ENCODE measurements around the gene DGLUCY.

The DGLUCY gene

GRCh38 chr14:91267965-91268437 is 154.1 kb downstream of the DGLUCY start:
- TF ChIP-seq ZNF274 (IDR thresholded peaks at IDR 0.05; ENCODE audit: low read depth, low read length) (no peak), SUZ12 (IDR thresholded peaks at IDR 0.05; ENCODE audit: extremely low read depth, insufficient read depth, insufficient read length) (no peak), YY1 (IDR thresholded peaks at IDR 0.05; ENCODE audit: insufficient read depth, insufficient read length) (no peak)
- Histone ChIP-seq H3K27me3 (ENCODE audit: insufficient read depth, insufficient read length) (peaks cover 31% of the 10 kb centered on the region), H3K36me3 (ENCODE audit: insufficient read depth, insufficient read length, low read length) (peaks cover 9% of the 10 kb centered on the region)

DNA sequence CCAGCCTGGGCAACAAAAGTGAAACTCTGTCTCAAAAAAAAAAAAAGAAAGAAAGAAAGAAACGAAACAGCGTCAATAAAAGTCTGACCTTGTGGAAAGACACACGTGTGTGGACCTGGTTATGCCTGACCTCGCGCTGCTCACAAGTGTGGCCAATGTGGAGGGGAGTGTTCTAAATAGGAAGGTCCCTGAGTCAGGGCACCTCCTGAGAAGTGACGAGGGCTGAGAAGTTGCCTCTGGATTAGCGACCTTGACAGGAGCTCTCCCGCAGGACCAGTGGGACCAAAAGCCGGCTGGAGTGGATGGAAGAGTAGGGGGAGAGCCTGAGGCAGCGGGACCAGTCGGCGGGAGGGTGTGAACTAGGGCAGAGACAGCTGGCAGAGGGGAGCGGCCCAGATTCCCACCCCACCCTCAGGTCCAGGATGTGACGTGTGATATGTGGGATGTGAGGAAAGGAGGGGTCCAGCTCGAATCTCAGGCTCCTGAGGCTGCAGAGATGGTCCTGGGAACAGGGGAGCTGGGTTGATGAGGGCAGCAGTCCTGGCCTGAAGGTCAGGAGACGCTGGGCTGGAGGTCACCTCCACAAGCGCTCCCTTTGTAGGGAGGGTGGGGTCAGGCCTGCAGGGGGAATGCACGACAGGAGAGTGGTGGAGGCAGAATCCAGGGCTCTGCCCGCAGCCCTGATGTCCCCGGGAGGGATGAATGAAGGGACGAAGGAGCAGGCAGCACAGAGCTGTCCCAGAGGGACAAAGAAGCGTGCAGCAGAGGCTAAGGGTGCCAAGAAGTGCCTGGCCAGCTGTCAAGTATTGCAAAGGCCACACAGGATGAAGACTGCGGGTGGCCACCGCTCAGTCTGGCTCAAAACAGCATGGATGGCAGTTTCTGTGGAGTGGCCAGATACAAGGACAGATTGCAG is 155.5 kb downstream of the DGLUCY start:
- Histone ChIP-seq H3K4me3 (ENCODE audit: insufficient read length, low read depth) (no peak overlapping the region), H3K36me3 (ENCODE audit: insufficient read depth, insufficient read length, low read length) (peaks cover 14% of the 10 kb centered on the region), H3K9me3 (ENCODE audit: insufficient read depth, low read length) (no peaks in the 10 kb centered on the region), H3K27me3 (ENCODE audit: insufficient read depth, insufficient read length) (peaks cover 17% of the 10 kb centered on the region), H3K4me1 (ENCODE audit: insufficient read depth, insufficient read length) (no peaks in the 10 kb centered on the region), H3K9ac (ENCODE audit: insufficient read length, low read depth) (no peak overlapping the region)
- no peak for DNase-seq (ENCODE audit: low read depth, low spot score)
- no peak for TF ChIP-seq ZNF274 (IDR thresholded peaks at IDR 0.05; ENCODE audit: low read depth, low read length)
- TF ChIP-seq SUZ12 (IDR thresholded peaks at IDR 0.05; ENCODE audit: extremely low read depth, insufficient read depth, insufficient read length), result no peak
- TF ChIP-seq YY1 (IDR thresholded peaks at IDR 0.05; ENCODE audit: insufficient read depth, insufficient read length), result no peak

More at GRCh38 chr14:91267965-91268437, 154.1 kb downstream of the DGLUCY start:
- no peak for DNase-seq (ENCODE audit: low read depth, low spot score)
- no peaks in the 10 kb centered on the region for H3K9me3 ChIP-seq (ENCODE audit: insufficient read depth, low read length)
- H3K9ac ChIP-seq (ENCODE audit: insufficient read length, low read depth), result no peak overlapping the region
- no peak overlapping the region for H3K4me3 ChIP-seq (ENCODE audit: insufficient read length, low read depth)
- H3K4me1 ChIP-seq (ENCODE audit: insufficient read depth, insufficient read length), result peaks cover 2% of the 10 kb centered on the region

DNA sequence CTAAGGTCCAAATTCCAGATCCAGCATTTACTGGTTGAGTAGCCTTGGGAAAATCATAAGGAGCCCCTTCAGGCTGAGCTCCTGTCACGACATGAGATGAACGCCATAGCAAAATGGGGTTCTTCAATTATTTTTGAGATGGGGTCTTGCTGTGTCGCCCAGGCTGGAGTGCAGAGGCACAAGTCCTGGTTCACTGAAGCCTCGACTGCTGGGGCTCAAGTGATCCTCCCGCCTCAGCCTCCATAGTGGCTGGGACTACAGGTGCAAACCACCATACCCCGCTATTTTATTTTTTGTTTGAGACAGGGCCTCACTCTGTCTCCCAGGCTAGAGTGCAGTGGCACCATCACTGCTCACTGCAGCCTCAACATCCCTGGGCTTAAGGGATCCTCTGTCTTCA is 156.3 kb downstream of the DGLUCY start:
- no peak for DNase-seq (ENCODE audit: low read depth, low spot score)
- peaks cover 21% of the 10 kb centered on the region for H3K36me3 ChIP-seq (ENCODE audit: insufficient read depth, insufficient read length, low read length)
- TF ChIP-seq ZNF274 (IDR thresholded peaks at IDR 0.05; ENCODE audit: low read depth, low read length) (no peak), SUZ12 (IDR thresholded peaks at IDR 0.05; ENCODE audit: extremely low read depth, insufficient read depth, insufficient read length) (no peak), YY1 (IDR thresholded peaks at IDR 0.05; ENCODE audit: insufficient read depth, insufficient read length) (no peak)
- H3K4me3 ChIP-seq (ENCODE audit: insufficient read length, low read depth), result no peak overlapping the region
- H3K4me1 ChIP-seq (ENCODE audit: insufficient read depth, insufficient read length), result no peaks in the 10 kb centered on the region
- peaks cover 9% of the 10 kb centered on the region for H3K27me3 ChIP-seq (ENCODE audit: insufficient read depth, insufficient read length)
- no peaks in the 10 kb centered on the region for H3K9me3 ChIP-seq (ENCODE audit: insufficient read depth, low read length)
- H3K9ac ChIP-seq (ENCODE audit: insufficient read length, low read depth), result no peak overlapping the region

GRCh38 chr14:91270619-91271018 is 156.7 kb downstream of the DGLUCY start:
- no peak overlapping the region for H3K4me3 ChIP-seq (ENCODE audit: insufficient read length, low read depth)
- DNase-seq (ENCODE audit: low read depth, low spot score), result no peak
- peaks cover 21% of the 10 kb centered on the region for H3K36me3 ChIP-seq (ENCODE audit: insufficient read depth, insufficient read length, low read length)
- TF ChIP-seq ZNF274 (IDR thresholded peaks at IDR 0.05; ENCODE audit: low read depth, low read length), result no peak
- TF ChIP-seq YY1 (IDR thresholded peaks at IDR 0.05; ENCODE audit: insufficient read depth, insufficient read length), result no peak
- no peak for TF ChIP-seq SUZ12 (IDR thresholded peaks at IDR 0.05; ENCODE audit: extremely low read depth, insufficient read depth, insufficient read length)
- no peak overlapping the region for H3K9ac ChIP-seq (ENCODE audit: insufficient read length, low read depth)
- no peaks in the 10 kb centered on the region for H3K9me3 ChIP-seq (ENCODE audit: insufficient read depth, low read length)
- peaks cover 5% of the 10 kb centered on the region for H3K27me3 ChIP-seq (ENCODE audit: insufficient read depth, insufficient read length)
- H3K4me1 ChIP-seq (ENCODE audit: insufficient read depth, insufficient read length), result no peaks in the 10 kb centered on the region

DNA sequence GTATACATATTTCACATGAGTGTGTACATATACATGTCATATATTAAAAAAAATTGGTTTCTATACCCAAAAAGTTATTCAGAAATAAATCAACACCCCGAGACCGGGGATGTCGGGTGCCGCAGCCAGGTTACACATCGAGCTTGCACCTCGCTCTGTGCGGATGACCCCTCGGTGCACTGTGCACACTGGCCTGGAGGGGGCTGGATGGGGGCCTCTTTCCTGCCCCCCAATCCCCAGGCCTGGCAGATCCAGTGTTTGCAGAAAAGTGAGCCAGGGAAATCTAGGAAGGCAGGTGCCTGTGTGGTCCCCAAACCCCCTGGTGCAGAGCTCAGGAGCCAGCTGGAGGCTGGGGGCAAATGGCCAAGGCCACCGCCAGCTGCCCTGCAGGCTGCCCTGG is 157.8 kb downstream of the DGLUCY start:
- peaks cover 28% of the 10 kb centered on the region for H3K36me3 ChIP-seq (ENCODE audit: insufficient read depth, insufficient read length, low read length)
- H3K4me1 ChIP-seq (ENCODE audit: insufficient read depth, insufficient read length), result no peaks in the 10 kb centered on the region
- no peak overlapping the region for H3K4me3 ChIP-seq (ENCODE audit: insufficient read length, low read depth)
- DNase-seq (ENCODE audit: low read depth, low spot score), result no peak
- no peaks in the 10 kb centered on the region for H3K27me3 ChIP-seq (ENCODE audit: insufficient read depth, insufficient read length)
- no peak for TF ChIP-seq SUZ12 (IDR thresholded peaks at IDR 0.05; ENCODE audit: extremely low read depth, insufficient read depth, insufficient read length)
- no peak for TF ChIP-seq ZNF274 (IDR thresholded peaks at IDR 0.05; ENCODE audit: low read depth, low read length)
- no peak for TF ChIP-seq YY1 (IDR thresholded peaks at IDR 0.05; ENCODE audit: insufficient read depth, insufficient read length)
- H3K9ac ChIP-seq (ENCODE audit: insufficient read length, low read depth), result no peak overlapping the region
- H3K9me3 ChIP-seq (ENCODE audit: insufficient read depth, low read length), result no peaks in the 10 kb centered on the region

GRCh38 chr14:91272341-91273272 is 158.7 kb downstream of the DGLUCY start:
- no peaks in the 10 kb centered on the region for H3K4me1 ChIP-seq (ENCODE audit: insufficient read depth, insufficient read length)
- no peak for TF ChIP-seq YY1 (IDR thresholded peaks at IDR 0.05; ENCODE audit: insufficient read depth, insufficient read length)
- no peak for TF ChIP-seq SUZ12 (IDR thresholded peaks at IDR 0.05; ENCODE audit: extremely low read depth, insufficient read depth, insufficient read length)
- TF ChIP-seq ZNF274 (IDR thresholded peaks at IDR 0.05; ENCODE audit: low read depth, low read length), result no peak

More at GRCh38 chr14:91272341-91273272, 158.7 kb downstream of the DGLUCY start:
- no peak overlapping the region for H3K9ac ChIP-seq (ENCODE audit: insufficient read length, low read depth)
- peaks cover 35% of the 10 kb centered on the region for H3K36me3 ChIP-seq (ENCODE audit: insufficient read depth, insufficient read length, low read length)
- DNase-seq (ENCODE audit: low read depth, low spot score), result no peak
- no peaks in the 10 kb centered on the region for H3K27me3 ChIP-seq (ENCODE audit: insufficient read depth, insufficient read length)
- no peak overlapping the region for H3K4me3 ChIP-seq (ENCODE audit: insufficient read length, low read depth)
- no peaks in the 10 kb centered on the region for H3K9me3 ChIP-seq (ENCODE audit: insufficient read depth, low read length)

Data from NT2/D1 (cell line).